Measurements from ENCODE around the gene PDZRN3.

The PDZRN3 gene

DNA sequence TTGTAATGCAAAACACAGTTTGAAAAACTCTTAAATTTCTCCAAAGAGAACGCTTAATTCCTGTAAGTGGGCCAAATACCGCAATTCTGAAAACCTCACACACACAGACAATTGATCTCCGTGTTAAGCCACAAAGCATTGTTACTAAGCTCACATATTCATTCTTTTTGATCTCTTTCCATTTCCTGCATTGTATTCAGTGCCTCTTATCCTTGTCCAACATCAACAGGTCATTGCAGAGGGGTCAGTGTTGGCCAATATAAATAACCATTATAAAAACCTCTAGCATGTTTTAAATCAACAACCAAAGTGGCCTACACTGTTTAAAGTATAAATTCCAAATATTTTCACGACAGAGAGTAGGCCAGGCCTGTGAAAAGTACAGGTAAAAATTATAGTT lies 171.1 kb downstream of the PDZRN3 start:
- peak overlapping the region; percentile 82 for H3K27ac ChIP-seq
- no peak for TF ChIP-seq CTCF (conservative IDR thresholded peaks at IDR 0.05)

DNA sequence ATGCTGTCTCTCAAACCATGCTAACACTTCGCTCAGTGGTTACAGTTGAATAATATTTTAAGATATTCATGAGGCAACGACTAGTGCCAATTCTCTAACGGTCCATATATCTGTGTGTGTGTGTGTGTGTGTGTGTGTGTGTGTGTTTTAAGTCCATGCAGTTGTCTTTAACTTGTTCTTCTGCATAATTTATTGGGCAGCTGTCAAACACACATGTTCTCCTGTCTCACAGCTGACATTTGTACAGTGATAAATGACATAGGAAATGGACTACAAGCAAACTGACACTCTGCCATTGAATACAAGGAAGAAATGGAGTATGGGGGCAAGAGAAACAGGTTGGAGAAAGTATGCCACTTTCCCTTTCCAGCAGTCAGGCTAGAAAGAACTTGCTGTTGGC lies 172.0 kb downstream of the PDZRN3 start:
- TF ChIP-seq CTCF (conservative IDR thresholded peaks at IDR 0.05) = no peak
- peak overlapping the region; percentile 82 for H3K27ac ChIP-seq

DNA sequence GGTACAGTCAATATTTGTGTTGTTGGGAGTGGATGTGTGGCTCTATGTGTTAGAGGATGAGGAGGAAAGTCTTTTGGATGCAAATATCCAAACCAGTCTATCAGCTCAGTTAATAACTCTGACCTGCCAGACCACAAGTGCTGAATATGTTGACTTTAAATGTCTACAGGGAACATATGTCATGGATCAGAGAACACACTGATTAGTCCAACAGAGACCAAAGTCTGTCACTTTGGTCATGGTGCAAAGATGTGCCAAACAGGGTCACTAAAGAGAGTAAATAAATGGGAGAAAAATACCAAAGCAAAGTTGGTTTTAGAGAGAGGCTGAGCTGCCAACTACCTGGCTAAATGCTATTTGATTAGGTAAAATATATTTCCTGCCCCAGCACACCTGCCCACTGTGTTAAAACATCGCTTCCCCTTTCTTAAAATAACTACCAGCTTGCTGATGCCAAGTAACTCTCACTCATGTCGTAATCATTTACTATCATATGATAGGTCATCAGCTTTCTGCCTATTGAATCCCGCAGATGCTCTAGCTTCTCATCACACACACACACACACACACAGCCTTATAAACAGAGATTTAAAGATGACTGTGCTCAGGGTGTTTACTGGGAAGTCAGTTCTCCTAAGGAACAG lies 173.3 kb downstream of the PDZRN3 start:
- TF ChIP-seq CTCF (conservative IDR thresholded peaks at IDR 0.05) = no peak
- H3K27ac ChIP-seq = peak overlapping the region; percentile 82

GRCh38 chr3:73449774-73450173 lies 175.0 kb downstream of the PDZRN3 start:
- TF ChIP-seq CTCF (conservative IDR thresholded peaks at IDR 0.05) = no peak
- H3K27ac ChIP-seq = peak overlapping the region; percentile 82

DNA sequence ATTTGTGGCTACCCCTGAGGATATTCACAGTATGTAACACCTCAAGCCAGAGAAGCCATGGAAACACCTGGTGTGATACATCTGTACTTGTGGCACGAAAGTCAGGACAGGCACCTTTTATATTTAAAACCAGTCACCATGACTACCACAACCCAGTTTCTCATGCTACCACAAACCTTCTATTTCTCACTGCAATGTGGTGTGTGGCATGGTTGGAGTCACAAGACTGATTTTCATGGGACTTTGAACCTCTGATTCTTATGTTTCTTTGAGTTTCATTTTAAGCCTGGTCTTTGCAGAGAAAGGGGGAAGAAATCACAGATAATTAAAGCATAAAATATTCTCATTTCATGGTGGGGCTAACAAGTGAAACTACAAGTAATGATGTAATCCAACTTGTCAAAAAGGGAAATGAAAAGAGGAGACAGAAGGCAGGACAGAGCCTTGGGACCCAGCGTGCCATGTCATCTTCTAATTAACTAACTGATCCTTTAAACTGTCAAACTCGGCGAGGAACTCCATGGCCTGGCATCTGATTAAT lies 175.9 kb downstream of the PDZRN3 start:
- H3K27ac ChIP-seq = 0 out of 2 replicates have a peak overlapping the region, but pooled peaks have one; percentile 82

GRCh38 chr3:73448041-73448440 lies 176.7 kb downstream of the PDZRN3 start:
- no peak for TF ChIP-seq CTCF (conservative IDR thresholded peaks at IDR 0.05)
- H3K27ac ChIP-seq = no peak overlapping the region

More for the DNA sequence above, 175.9 kb downstream of the PDZRN3 start:
- no peak for TF ChIP-seq CTCF (conservative IDR thresholded peaks at IDR 0.05)

GRCh38 chr3:73447111-73447510 lies 177.6 kb downstream of the PDZRN3 start:
- no peak overlapping the region for H3K27ac ChIP-seq
- no peak for TF ChIP-seq CTCF (conservative IDR thresholded peaks at IDR 0.05)

All from VCaP (cell line).